Measurements from ENCODE around the gene ANKRD45. TPM values are rescaled to one million over a fixed set of nuclear protein-coding genes. Genes with fewer than 3 reads are reported as not detected.

ANKRD45 gene
- total and polyA plus RNA-seq, 2 of the 13 experiments (the other 11 are each of a cell fraction or from before 2014, with no cell fraction given): not detected

GRCh38 chr1:173714759-173715537 is 45.3 kb upstream of the ANKRD45 start, which contains the start of gene KLHL20 (continued):
- peak; percentile 90 for TF ChIP-seq SIN3B (IDR thresholded peaks at IDR 0.05; ENCODE audit: low read length)
- peak; percentile 66 for TF ChIP-seq MED1 (CRISPR knock-in tag; IDR thresholded peaks at IDR 0.05)
- no peak; the same call in 1 of the 2 replicates for TF ChIP-seq RNF2 (conservative IDR thresholded peaks at IDR 0.05; ENCODE audit: low read depth)
- TF ChIP-seq ZNF841 (CRISPR knock-in tag; IDR thresholded peaks at IDR 0.05; ENCODE audit: borderline replicate concordance): peak; percentile 46; the same call in 1 of the 2 replicates
- no peak for TF ChIP-seq ZBTB34 (CRISPR knock-in tag; IDR thresholded peaks at IDR 0.05)
- TF ChIP-seq AHR (CRISPR knock-in tag; IDR thresholded peaks at IDR 0.05): no peak
- peak; percentile 92 for TF ChIP-seq POLR2G (IDR thresholded peaks at IDR 0.05; ENCODE audit: low read depth, low read length)
- no peak for TF ChIP-seq SCMH1 (CRISPR knock-in tag; IDR thresholded peaks at IDR 0.05; ENCODE audit: borderline replicate concordance)
- TF ChIP-seq, protein P1, sequence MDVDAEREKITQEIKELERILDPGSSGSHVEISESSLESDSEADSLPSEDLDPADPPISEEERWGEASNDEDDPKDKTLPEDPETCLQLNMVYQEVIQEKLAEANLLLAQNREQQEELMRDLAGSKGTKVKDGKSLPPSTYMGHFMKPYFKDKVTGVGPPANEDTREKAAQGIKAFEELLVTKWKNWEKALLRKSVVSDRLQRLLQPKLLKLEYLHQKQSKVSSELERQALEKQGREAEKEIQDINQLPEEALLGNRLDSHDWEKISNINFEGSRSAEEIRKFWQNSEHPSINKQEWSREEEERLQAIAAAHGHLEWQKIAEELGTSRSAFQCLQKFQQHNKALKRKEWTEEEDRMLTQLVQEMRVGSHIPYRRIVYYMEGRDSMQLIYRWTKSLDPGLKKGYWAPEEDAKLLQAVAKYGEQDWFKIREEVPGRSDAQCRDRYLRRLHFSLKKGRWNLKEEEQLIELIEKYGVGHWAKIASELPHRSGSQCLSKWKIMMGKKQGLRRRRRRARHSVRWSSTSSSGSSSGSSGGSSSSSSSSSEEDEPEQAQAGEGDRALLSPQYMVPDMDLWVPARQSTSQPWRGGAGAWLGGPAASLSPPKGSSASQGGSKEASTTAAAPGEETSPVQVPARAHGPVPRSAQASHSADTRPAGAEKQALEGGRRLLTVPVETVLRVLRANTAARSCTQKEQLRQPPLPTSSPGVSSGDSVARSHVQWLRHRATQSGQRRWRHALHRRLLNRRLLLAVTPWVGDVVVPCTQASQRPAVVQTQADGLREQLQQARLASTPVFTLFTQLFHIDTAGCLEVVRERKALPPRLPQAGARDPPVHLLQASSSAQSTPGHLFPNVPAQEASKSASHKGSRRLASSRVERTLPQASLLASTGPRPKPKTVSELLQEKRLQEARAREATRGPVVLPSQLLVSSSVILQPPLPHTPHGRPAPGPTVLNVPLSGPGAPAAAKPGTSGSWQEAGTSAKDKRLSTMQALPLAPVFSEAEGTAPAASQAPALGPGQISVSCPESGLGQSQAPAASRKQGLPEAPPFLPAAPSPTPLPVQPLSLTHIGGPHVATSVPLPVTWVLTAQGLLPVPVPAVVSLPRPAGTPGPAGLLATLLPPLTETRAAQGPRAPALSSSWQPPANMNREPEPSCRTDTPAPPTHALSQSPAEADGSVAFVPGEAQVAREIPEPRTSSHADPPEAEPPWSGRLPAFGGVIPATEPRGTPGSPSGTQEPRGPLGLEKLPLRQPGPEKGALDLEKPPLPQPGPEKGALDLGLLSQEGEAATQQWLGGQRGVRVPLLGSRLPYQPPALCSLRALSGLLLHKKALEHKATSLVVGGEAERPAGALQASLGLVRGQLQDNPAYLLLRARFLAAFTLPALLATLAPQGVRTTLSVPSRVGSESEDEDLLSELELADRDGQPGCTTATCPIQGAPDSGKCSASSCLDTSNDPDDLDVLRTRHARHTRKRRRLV (CRISPR knock-in tag; IDR thresholded peaks at IDR 0.05): no peak
- TF ChIP-seq, protein P2, sequence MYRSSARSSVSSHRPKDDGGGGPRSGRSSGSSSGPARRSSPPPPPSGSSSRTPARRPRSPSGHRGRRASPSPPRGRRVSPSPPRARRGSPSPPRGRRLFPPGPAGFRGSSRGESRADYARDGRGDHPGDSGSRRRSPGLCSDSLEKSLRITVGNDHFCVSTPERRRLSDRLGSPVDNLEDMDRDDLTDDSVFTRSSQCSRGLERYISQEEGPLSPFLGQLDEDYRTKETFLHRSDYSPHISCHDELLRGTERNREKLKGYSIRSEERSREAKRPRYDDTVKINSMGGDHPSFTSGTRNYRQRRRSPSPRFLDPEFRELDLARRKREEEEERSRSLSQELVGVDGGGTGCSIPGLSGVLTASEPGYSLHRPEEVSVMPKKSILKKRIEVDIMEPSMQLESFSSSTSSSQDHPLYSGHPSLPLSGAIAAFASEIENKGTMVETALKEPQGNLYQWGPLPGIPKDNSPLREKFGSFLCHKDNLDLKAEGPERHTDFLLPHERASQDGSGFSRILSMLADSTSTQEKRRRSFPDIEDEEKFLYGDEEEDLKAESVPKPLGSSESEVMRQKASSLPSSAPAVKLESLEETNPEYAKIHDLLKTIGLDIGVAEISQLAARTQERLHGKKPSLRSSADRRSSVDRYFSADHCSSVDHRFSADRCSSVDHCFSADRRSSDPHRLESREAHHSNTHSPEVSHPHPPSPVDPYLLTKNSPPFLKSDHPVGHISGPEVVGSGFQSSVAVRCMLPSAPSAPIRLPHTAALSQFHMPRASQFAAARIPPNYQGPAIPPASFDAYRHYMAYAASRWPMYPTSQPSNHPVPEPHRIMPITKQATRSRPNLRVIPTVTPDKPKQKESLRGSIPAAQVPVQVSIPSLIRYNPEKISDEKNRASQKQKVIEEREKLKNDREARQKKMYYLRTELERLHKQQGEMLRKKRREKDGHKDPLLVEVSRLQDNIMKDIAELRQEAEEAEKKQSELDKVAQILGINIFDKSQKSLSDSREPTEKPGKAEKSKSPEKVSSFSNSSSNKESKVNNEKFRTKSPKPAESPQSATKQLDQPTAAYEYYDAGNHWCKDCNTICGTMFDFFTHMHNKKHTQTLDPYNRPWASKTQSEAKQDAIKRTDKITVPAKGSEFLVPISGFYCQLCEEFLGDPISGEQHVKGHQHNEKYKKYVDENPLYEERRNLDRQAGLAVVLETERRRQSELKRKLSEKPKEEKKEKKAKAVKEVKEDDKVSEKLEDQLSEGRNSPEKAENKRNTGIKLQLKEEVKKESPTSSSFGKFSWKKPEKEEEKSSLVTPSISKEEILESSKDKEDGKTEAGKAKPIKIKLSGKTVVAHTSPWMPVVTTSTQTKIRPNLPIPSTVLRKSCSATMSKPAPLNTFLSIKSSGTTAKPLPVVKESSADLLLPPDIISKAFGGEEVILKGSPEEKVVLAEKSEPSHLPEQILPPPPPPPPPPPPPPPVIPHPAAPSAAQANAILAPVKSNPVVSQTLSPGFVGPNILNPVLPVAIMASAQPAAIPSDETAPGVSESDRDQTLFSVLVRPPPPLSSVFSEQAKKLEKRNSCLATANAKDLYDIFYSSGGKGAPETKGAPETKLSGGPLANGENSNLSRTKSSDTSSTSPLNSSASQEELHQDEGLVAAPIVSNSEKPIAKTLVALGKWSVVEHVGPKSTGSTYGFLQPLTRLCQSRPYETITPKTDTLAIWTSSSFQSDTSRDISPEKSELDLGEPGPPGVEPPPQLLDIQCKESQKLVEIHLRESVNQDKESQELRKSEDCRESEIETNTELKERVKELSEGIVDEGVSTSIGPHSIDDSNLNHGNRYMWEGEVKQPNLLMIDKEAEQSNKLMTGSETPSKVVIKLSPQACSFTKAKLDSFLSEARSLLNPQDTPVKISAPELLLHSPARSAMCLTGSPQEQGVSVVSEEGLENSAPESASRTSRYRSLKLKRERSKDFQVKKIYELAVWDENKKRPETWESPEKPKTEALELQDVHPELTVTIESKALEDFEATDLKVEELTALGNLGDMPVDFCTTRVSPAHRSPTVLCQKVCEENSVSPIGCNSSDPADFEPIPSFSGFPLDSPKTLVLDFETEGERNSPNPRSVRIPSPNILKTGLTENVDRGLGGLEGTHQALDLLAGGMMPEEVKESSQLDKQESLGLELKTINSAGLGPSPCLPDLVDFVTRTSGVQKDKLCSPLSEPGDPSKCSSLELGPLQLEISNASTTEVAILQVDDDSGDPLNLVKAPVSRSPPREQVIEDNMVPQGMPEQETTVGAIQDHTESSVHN (CRISPR knock-in tag; IDR thresholded peaks at IDR 0.05): no peak
- peak; percentile 86 for TF ChIP-seq ZSCAN9 (CRISPR knock-in tag; IDR thresholded peaks at IDR 0.05; ENCODE audit: borderline replicate concordance)
- TF ChIP-seq SMARCC2 (IDR thresholded peaks at IDR 0.05): no peak
- TF ChIP-seq, protein P3, sequence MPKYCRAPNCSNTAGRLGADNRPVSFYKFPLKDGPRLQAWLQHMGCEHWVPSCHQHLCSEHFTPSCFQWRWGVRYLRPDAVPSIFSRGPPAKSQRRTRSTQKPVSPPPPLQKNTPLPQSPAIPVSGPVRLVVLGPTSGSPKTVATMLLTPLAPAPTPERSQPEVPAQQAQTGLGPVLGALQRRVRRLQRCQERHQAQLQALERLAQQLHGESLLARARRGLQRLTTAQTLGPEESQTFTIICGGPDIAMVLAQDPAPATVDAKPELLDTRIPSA (CRISPR knock-in tag; IDR thresholded peaks at IDR 0.05; ENCODE audit: borderline replicate concordance): no peak
- TF ChIP-seq NKX3-1 (CRISPR knock-in tag; IDR thresholded peaks at IDR 0.05): no peak
